Upper lobe of left lung (tissue), 6 donors: ENCODE data around the gene TMEM106C. TPM values are rescaled to one million over a fixed set of nuclear protein-coding genes. Genes with fewer than 3 reads are reported as not detected.

Experiments used
- ATAC-seq, 2 donors: fragments of 200-7000 bp; cut with Tn5 transposase; one replicate each; pipeline ENCODE4 v1.9.1; 2022; ENCODE audit warnings: mild to moderate bottlenecking in 2 of 2, moderate library complexity in 2 of 2; ENCODE audit not compliant: low FRiP score in 2 of 2
- DNase-seq, 2 donors: peaks; one replicate each; pipeline ENCODE4 v3.0.0-alpha.2; 2019 to 2020
- H3K27ac ChIP-seq, 4 donors: fragments of 200-600 bp; sonication (generic); one replicate each; pipeline ENCODE4 v1.5.1; 2016 to 2019
- H3K27me3 ChIP-seq, 4 donors: fragments of 200-600 bp; sonication (generic); one replicate each; pipeline ENCODE4 v1.5.1; 2017 to 2019
- H3K36me3 ChIP-seq, 4 donors: fragments of 200-600 bp; sonication (generic); one replicate each; pipeline ENCODE4 v1.5.1; 2016 to 2019
- H3K4me1 ChIP-seq, 4 donors: fragments of 200-600 bp; sonication (generic); one replicate each; pipeline ENCODE4 v1.5.1; 2018 to 2019
- H3K4me3 ChIP-seq, 4 donors: fragments of 200-600 bp; sonication (generic); one replicate each; pipeline ENCODE4 v1.5.1; 2017 to 2019; ENCODE audit warnings: mild to moderate bottlenecking in 2 of 4, moderate library complexity in 1 of 4
- H3K9me3 ChIP-seq, 4 donors: fragments of 200-600 bp; sonication (generic); one replicate each; pipeline ENCODE4 v1.5.1; 2018 to 2019
- CTCF ChIP-seq, 6 experiments: fragments of 450-650 bp in 4 of 6; fragments of 200-600 bp in 2 of 6; sonication (generic) in 2 of 6; IDR thresholded peaks; one replicate each; pipeline ENCODE4 v1.5.1; 2016 to 2019; ENCODE audit warnings: antibody characterized with exemption in 6 of 6
- EP300 ChIP-seq, 4 donors: sonication (generic); formaldehyde crosslinking; IDR thresholded peaks; one replicate each; pipeline ENCODE4 v1.5.1; 2017; ENCODE audit warnings: antibody characterized with exemption in 4 of 4, control low read depth in 2 of 4
- POLR2A ChIP-seq, 4 donors: fragments of 450-650 bp; IDR thresholded peaks; one replicate each; pipeline ENCODE4 v1.5.1; 2016 to 2017; ENCODE audit warnings: antibody characterized with exemption in 4 of 4, mild to moderate bottlenecking in 2 of 4
- POLR2AphosphoS5 ChIP-seq, 2 donors: sonication (generic); formaldehyde crosslinking; IDR thresholded peaks; one replicate each; pipeline ENCODE4 v1.5.1; 2017; ENCODE audit warnings: antibody characterized with exemption in 2 of 2
- WGBS, 2 donors: methylation state at CpG; one replicate each; pipeline ENCODE4 v1.1.5; 2017 to 2018; 5-methylcytosine and 5-hydroxymethylcytosine counted together
- total RNA-seq, 6 donors: library from RNA; depleted of rRNA in 4 of 6; stranded (reverse); fragments of >200 nt in 4 of 6; gene quantifications; one replicate each; pipeline versions ENCODE4 v1.1.0 to v1.2.1, GENCODE V29; 2016 to 2021
- donor health status: DM: no; HTN: no; CAD: no; lungs with moderate emphysema.
- donor health status: DM: no; HTN: yes; CAD: no; lungs with severe emphysema.

Gene TMEM106C
- total RNA-seq, 6 donors from 2014 or later, result 32.8 to 90.6 (median 38.5) TPM

- DNase-seq (no peak), ATAC-seq (no peak)
- TF ChIP-seq EP300 (IDR thresholded peaks at IDR 0.05), result no peak
- no peak for TF ChIP-seq POLR2AphosphoS5 (IDR thresholded peaks at IDR 0.05)
- no peak for TF ChIP-seq POLR2A (IDR thresholded peaks at IDR 0.05)
- TF ChIP-seq CTCF (IDR thresholded peaks at IDR 0.05), result no peak
- H3K9me3 ChIP-seq, result no peaks in the 10 kb centered on the region
- peaks cover 0 to 9% (median 2%) of the 10 kb centered on the region in 4 donors for H3K4me1 ChIP-seq
- 96% methylated on average over 2 to 5 of the region's 5 CpGs for WGBS, 2 donors
- H3K27ac ChIP-seq, result no peak overlapping the region
- no peak overlapping the region for H3K4me3 ChIP-seq
- no peaks in the 10 kb centered on the region for H3K27me3 ChIP-seq
- no peaks in the 10 kb centered on the region for H3K36me3 ChIP-seq
Observed at GRCh38 chr12:47993491-47993890, 30.1 kb downstream of the TMEM106C start.

DNA sequence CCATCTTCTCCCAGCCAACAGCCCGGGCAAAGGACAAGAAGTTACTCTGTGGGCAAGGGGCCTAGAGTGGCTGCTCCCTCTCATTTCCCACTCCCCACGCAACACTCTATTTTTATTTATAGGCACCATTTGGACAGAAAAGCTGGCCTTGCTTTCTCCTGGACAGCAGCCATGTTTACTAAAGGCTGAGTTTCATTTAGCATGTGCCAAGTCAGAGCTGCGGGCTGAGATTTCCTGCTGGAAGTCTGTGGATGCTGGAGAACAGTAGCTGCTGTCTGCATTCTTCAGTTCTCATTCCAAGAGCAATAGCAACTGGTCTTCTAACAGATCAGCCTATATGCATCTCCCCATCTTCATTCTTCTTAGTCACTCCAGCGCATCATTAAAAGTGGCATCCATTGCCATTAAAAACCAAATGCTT, 32.6 kb downstream of the TMEM106C start:
- Histone ChIP-seq H3K4me1 (peaks cover under 1 to 13% (median 4%) of the 10 kb centered on the region in 4 donors), H3K4me3 (no peak overlapping the region), H3K36me3 (no peaks in the 10 kb centered on the region), H3K9me3 (no peaks in the 10 kb centered on the region), H3K27ac (no peak overlapping the region), H3K27me3 (peaks cover 0 to 2% (median 0%) of the 10 kb centered on the region in 4 donors)
- TF ChIP-seq EP300 (IDR thresholded peaks at IDR 0.05) (no peak), POLR2A (IDR thresholded peaks at IDR 0.05) (no peak), CTCF (IDR thresholded peaks at IDR 0.05) (no peak), POLR2AphosphoS5 (IDR thresholded peaks at IDR 0.05) (no peak)
- 45 to 46% methylated on average over 4 of the region's 4 CpGs for whole genome bisulfite sequencing, 2 donors
- ATAC-seq (no peak), DNase-seq (no peak)

- peaks cover 14 to 26% (median 17%) of the 10 kb centered on the region in 4 donors for H3K4me1 ChIP-seq
- WGBS, 2 donors, result 62 to 79% methylated on average over 3 of the region's 3 CpGs
- DNase-seq, result no peak
- H3K9me3 ChIP-seq, result no peaks in the 10 kb centered on the region
- H3K4me3 ChIP-seq, result no peak overlapping the region
- ATAC-seq, result no peak
- TF ChIP-seq CTCF (IDR thresholded peaks at IDR 0.05) (no peak), EP300 (IDR thresholded peaks at IDR 0.05) (no peak), POLR2A (IDR thresholded peaks at IDR 0.05) (no peak), POLR2AphosphoS5 (IDR thresholded peaks at IDR 0.05) (no peak)
- no peak overlapping the region for H3K27ac ChIP-seq
- no peaks in the 10 kb centered on the region for H3K36me3 ChIP-seq
- H3K27me3 ChIP-seq, result peaks cover 0 to 12% (median 6%) of the 10 kb centered on the region in 4 donors
Observed at GRCh38 chr12:47997321-47997720, 33.9 kb downstream of the TMEM106C start.

- no peaks in the 10 kb centered on the region for H3K9me3 ChIP-seq
- no peak overlapping the region for H3K4me3 ChIP-seq
- H3K27me3 ChIP-seq, result peaks cover 0 to 36% (median 25%) of the 10 kb centered on the region in 4 donors
- TF ChIP-seq EP300 (IDR thresholded peaks at IDR 0.05) (no peak), POLR2A (IDR thresholded peaks at IDR 0.05) (no peak), POLR2AphosphoS5 (IDR thresholded peaks at IDR 0.05) (no peak), CTCF (IDR thresholded peaks at IDR 0.05) (no peak)
- peaks cover 38 to 51% (median 42%) of the 10 kb centered on the region in 4 donors for H3K4me1 ChIP-seq
- DNase-seq (no peak), ATAC-seq (no peak)
- no peaks in the 10 kb centered on the region for H3K36me3 ChIP-seq
- 64 to 65% methylated on average over 9 of the region's 9 CpGs for WGBS, 2 donors
- H3K27ac ChIP-seq, result no peak overlapping the region
Observed at GRCh38 chr12:47999816-48000215, 36.4 kb downstream of the TMEM106C start.

- H3K9me3 ChIP-seq, result no peaks in the 10 kb centered on the region
Observed at GRCh38 chr12:48000878-48001504, 37.6 kb downstream of the TMEM106C start.

More at GRCh38 chr12:48000878-48001504, 37.6 kb downstream of the TMEM106C start:
- DNase-seq (peak in 1 of 2 donors; percentile 53), ATAC-seq (peak; percentile 47 to 56)
- H3K27ac ChIP-seq, result no peak overlapping the region
- peak overlapping the region in 3 of 4 donors; percentile 29 to 51 (median 46) for H3K4me3 ChIP-seq
- 12 to 13% methylated on average over 15 to 17 of the region's 18 CpGs for WGBS, 2 donors
- H3K4me1 ChIP-seq, result peaks cover 41 to 52% (median 44%) of the 10 kb centered on the region in 4 donors
- no peaks in the 10 kb centered on the region for H3K36me3 ChIP-seq
- H3K27me3 ChIP-seq, result peaks cover 0 to 45% (median 34%) of the 10 kb centered on the region in 4 donors
- TF ChIP-seq POLR2AphosphoS5 (IDR thresholded peaks at IDR 0.05) (no peak), CTCF (IDR thresholded peaks at IDR 0.05) (peak in 1 of 6 experiments; percentile 11), POLR2A (IDR thresholded peaks at IDR 0.05) (no peak), EP300 (IDR thresholded peaks at IDR 0.05) (no peak)
